CD4-positive, alpha-beta memory T cell (primary cell): ENCODE results near the gene TBC1D32. TPM values are rescaled to one million over a fixed set of nuclear protein-coding genes. Genes with fewer than 3 reads are reported as not detected.
"Not testable (repeated sequence)": the region's sequence is repeated elsewhere in the genome, so short reads cannot be mapped to it uniquely, and the experiment has no call there.

ENCODE experiments used
- CTCF ChIA-PET: fragments of 350-600 bp; sonication (Branson Sonifier 250); formaldehyde crosslinking; loops from one replicate; lab custom pipeline; 2021; ENCODE audit warnings: inconsistent platforms; ENCODE audit not compliant: partially characterized antibody; lab: Charles Lee
- POLR2A ChIA-PET: fragments of 350-600 bp; sonication (Branson Sonifier 250); formaldehyde crosslinking; loops from one replicate; lab custom pipeline; 2021; ENCODE audit not compliant: partially characterized antibody; lab: Charles Lee
- DNase-seq, 5 donors: peaks; one replicate each; pipeline versions ENCODE4 v3.0.0 to v3.0.0-alpha.2; 2020 to 2022; ENCODE audit warnings: mixed read lengths in 1 of 5
- H3K27ac ChIP-seq: one replicate; pipeline ENCODE4 v1.7.0; 2013; ENCODE audit warnings: low read depth, low read length
- H3K27me3 ChIP-seq: 2 replicates; pipeline ENCODE4 v1.7.0; 2013; ENCODE audit warnings: mild to moderate bottlenecking, low read length, moderate library complexity; ENCODE audit not compliant: insufficient read depth
- H3K36me3 ChIP-seq: 2 replicates; pipeline ENCODE4 v1.7.0; 2013; ENCODE audit warnings: mild to moderate bottlenecking, low read length, moderate library complexity; ENCODE audit not compliant: insufficient read depth
- H3K4me1 ChIP-seq: 2 replicates; pipeline ENCODE4 v1.7.0; 2013; ENCODE audit warnings: mild to moderate bottlenecking, low read length, moderate library complexity; ENCODE audit not compliant: insufficient read depth
- H3K4me3 ChIP-seq, 2 donors: one replicate each; pipeline ENCODE4 v1.7.0; 2013; ENCODE audit warnings: low read length in 2 of 2, mild to moderate bottlenecking in 1 of 2
- H3K9me3 ChIP-seq, 2 donors: one replicate each; pipeline ENCODE4 v1.7.0; 2013; ENCODE audit warnings: low read length in 2 of 2, control low read depth in 1 of 2; ENCODE audit not compliant: control insufficient read depth in 1 of 2
- H3K27ac Mint-ChIP-seq, 7 donors: one replicate each; pipeline ENCODE4 v1.8.0; 2020 to 2021; ENCODE audit warnings: mixed read lengths in 7 of 7, mild to moderate bottlenecking in 6 of 7, inconsistent platforms in 3 of 7, moderate library complexity in 3 of 7
- H3K27me3 Mint-ChIP-seq, 2 donors: one replicate each; pipeline ENCODE4 v1.8.0; 2020 to 2021; ENCODE audit warnings: mixed read lengths in 2 of 2
- H3K36me3 Mint-ChIP-seq, 2 donors: one replicate each; pipeline ENCODE4 v1.8.0; 2020 to 2021; ENCODE audit warnings: mixed read lengths in 2 of 2, inconsistent platforms in 1 of 2, mild to moderate bottlenecking in 1 of 2
- H3K4me1 Mint-ChIP-seq, 4 donors: one replicate each; pipeline ENCODE4 v1.8.0; 2020 to 2021; ENCODE audit warnings: mixed read lengths in 4 of 4, mild to moderate bottlenecking in 1 of 4
- H3K4me3 Mint-ChIP-seq, 8 donors: one replicate each; pipeline ENCODE4 v1.8.0; 2020 to 2021; ENCODE audit warnings: mixed read lengths in 8 of 8, mild to moderate bottlenecking in 7 of 8, moderate library complexity in 6 of 8, inconsistent platforms in 3 of 8
- H3K9me3 Mint-ChIP-seq, 8 donors: one replicate each; pipeline ENCODE4 v1.8.0; 2020 to 2021; ENCODE audit warnings: mixed read lengths in 8 of 8, mild to moderate bottlenecking in 5 of 8, inconsistent platforms in 3 of 8, moderate library complexity in 1 of 8
- intact Hi-C: fragments of 100-400 bp; cut with micrococcal nuclease; formaldehyde crosslinking; loops from one replicate; pipeline ENCODE4 v1.15.1; 2023
- polyA plus RNA-seq, 2 donors: library from polyadenylated mRNA; unstranded; fragments of 300-500 nt; fragmentation: Illumina TruSeq; gene quantifications; one replicate each; pipeline ENCODE4 v1.2.3, GENCODE V29; 2021
- total RNA-seq, 2 experiments: library from RNA; stranded (reverse); gene quantifications; one replicate each; pipeline ENCODE4 v1.2.3, GENCODE V29; 2021

The TBC1D32 gene
- total and polyA plus RNA-seq, 4 experiments from 2014 or later, result 5.5 to 13.2 (median 11.2) TPM; not detected in 1

DNA sequence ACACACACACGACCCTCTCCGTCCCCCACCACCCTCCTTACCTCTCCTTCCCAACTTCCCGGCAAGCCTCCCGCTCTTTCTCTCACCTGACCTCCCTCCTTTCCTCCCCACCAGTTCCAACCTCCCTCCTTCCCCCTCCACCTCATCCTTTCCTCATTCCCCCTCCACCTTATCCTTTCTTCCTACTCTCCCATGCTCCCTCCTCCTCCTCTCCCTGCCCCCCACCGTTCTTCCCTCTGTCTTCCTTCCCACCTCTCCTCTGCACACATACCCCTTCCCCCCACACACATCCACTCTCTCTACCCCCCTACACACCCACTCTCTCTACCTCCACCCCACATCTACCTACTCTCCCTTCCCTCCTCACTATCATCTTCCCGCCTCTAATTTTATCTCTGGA, 144.2 kb downstream of the TBC1D32 start:
- Histone ChIP-seq H3K36me3 (no peaks in the 10 kb centered on the region), H3K4me1 (no peaks in the 10 kb centered on the region), H3K4me3 (no peak overlapping the region), H3K27me3 (no peaks in the 10 kb centered on the region), H3K9me3 (no peaks in the 10 kb centered on the region), H3K27ac (no peak overlapping the region)
- H3K27ac Mint-ChIP-seq, result peak overlapping the region in 1 of 7 donors; percentile 19
- DNase-seq, result no peak
- ChIA-PET CTCF (no interaction called here), POLR2A (no interaction called here)
- H3K4me1 Mint-ChIP-seq, result no peaks in the 10 kb centered on the region
- no peak overlapping the region for H3K4me3 Mint-ChIP-seq
- intact Hi-C loops, result no loop called here
- H3K27me3 Mint-ChIP-seq, result no peaks in the 10 kb centered on the region
- peaks cover 3 to 16% of the 10 kb centered on the region in 2 donors for H3K36me3 Mint-ChIP-seq
- H3K9me3 Mint-ChIP-seq, result no peaks in the 10 kb centered on the region

DNA sequence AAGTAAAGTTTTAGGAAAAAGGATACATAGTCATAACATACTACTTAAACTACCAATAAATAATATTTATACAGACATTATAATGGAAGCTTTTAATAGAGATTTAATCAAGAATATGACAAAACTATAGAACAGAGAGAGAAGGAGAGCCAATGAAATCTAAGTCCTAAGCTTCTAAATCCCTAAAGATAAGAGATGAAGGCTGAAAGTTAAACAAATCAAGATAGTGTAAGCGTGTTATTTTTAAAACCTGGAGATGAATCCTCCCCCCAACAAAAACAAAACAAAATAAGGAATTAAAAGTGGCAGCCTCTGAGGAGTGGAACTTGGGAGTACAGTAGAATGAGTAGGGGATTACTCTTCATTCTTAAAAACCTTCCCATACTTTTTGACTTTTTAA, 145.9 kb downstream of the TBC1D32 start:
- peaks cover 3 to 20% of the 10 kb centered on the region in 2 donors for H3K36me3 Mint-ChIP-seq
- ChIA-PET CTCF (no interaction called here), POLR2A (interaction anchor here (0.6 kb wide), 1 partner anchor 52 kb away, joined by 4 read pairs; no protein-coding TSS in a partner anchor)
- no peak overlapping the region for H3K4me3 Mint-ChIP-seq
- no peaks in the 10 kb centered on the region for H3K9me3 Mint-ChIP-seq
- no peaks in the 10 kb centered on the region for H3K27me3 Mint-ChIP-seq
- H3K4me3 ChIP-seq, result no peak overlapping the region
- H3K4me1 Mint-ChIP-seq, result no peaks in the 10 kb centered on the region
- intact Hi-C loops, result no loop called here
- H3K27ac ChIP-seq, result no peak overlapping the region
- DNase-seq, result no peak
- no peaks in the 10 kb centered on the region for H3K27me3 ChIP-seq
- no peaks in the 10 kb centered on the region for H3K4me1 ChIP-seq
- no peaks in the 10 kb centered on the region for H3K9me3 ChIP-seq
- no peaks in the 10 kb centered on the region for H3K36me3 ChIP-seq
- H3K27ac Mint-ChIP-seq, result no peak overlapping the region

DNA sequence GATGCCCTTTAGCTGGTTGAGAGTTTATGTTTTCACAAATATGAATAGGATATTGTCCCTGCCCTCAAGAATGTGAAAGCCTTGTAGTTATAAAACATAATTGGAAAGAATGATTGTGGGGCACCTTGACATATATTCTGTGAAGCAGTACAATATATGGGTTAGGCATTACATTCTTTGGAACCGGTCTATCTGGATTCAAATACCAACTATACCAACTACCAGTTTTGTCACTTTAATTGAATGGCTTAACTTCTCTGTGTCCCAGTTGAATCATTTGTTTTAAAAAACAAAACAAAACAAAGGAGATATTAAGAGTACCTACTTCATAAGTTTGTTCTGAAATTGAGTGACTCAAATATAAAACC, 146.5 kb downstream of the TBC1D32 start:
- POLR2A ChIA-PET, result interaction anchor here (0.6 kb wide), 1 partner anchor 53 kb away, joined by 4 read pairs; no protein-coding TSS in a partner anchor
- Mint-ChIP-seq H3K36me3 (peaks cover 3 to 15% of the 10 kb centered on the region in 2 donors), H3K4me3 (no peak overlapping the region), H3K27me3 (no peaks in the 10 kb centered on the region), H3K9me3 (no peaks in the 10 kb centered on the region), H3K27ac (peak overlapping the region in 1 of 7 donors; percentile 14), H3K4me1 (no peaks in the 10 kb centered on the region)
- Histone ChIP-seq H3K27ac (no peak overlapping the region), H3K4me1 (no peaks in the 10 kb centered on the region), H3K9me3 (no peaks in the 10 kb centered on the region), H3K4me3 (no peak overlapping the region), H3K27me3 (no peaks in the 10 kb centered on the region), H3K36me3 (no peaks in the 10 kb centered on the region)
- CTCF ChIA-PET, result no interaction called here
- DNase-seq, result no peak
- intact Hi-C loops, result no loop called here

GRCh38 chr6:121187200-121187832, 147.0 kb downstream of the TBC1D32 start:
- CTCF ChIA-PET, result no interaction called here
- Mint-ChIP-seq H3K4me1 (no peaks in the 10 kb centered on the region), H3K27me3 (no peaks in the 10 kb centered on the region), H3K4me3 (no peak overlapping the region), H3K27ac (no peak overlapping the region), H3K9me3 (no peaks in the 10 kb centered on the region), H3K36me3 (peaks cover 2 to 10% of the 10 kb centered on the region in 2 donors)
- no peaks in the 10 kb centered on the region for H3K9me3 ChIP-seq
- H3K27me3 ChIP-seq, result no peaks in the 10 kb centered on the region
- POLR2A ChIA-PET, result no interaction called here
- no peak overlapping the region for H3K27ac ChIP-seq
- no peak for DNase-seq
- H3K4me3 ChIP-seq, result no peak overlapping the region
- intact Hi-C loops, result no loop called here
- H3K4me1 ChIP-seq, result no peaks in the 10 kb centered on the region
- H3K36me3 ChIP-seq, result no peaks in the 10 kb centered on the region

DNA sequence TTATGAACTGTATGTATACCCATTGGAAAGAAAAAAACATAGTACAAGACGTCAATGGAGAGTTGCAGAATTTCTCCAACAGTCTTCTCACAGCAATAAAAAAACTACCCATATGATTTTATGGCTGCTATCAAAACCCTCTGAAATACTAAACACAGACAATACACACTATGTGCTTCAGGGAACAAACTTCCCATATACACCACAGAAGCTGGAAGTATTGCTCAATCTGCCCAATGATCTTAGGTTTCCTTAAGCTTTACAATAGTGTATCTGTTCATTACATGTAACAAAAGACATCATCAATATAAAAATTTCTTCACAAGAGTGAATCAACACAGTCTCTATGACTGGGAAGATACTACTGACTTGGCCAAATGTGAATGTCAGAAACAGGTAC, 150.5 kb downstream of the TBC1D32 start:
- Histone ChIP-seq H3K4me3 (no peak overlapping the region), H3K4me1 (no peaks in the 10 kb centered on the region), H3K27me3 (no peaks in the 10 kb centered on the region), H3K27ac (no peak overlapping the region), H3K9me3 (no peaks in the 10 kb centered on the region), H3K36me3 (no peaks in the 10 kb centered on the region)
- Mint-ChIP-seq H3K4me3 (no peak overlapping the region), H3K27ac (no peak overlapping the region), H3K4me1 (no peaks in the 10 kb centered on the region), H3K27me3 (no peaks in the 10 kb centered on the region), H3K9me3 (peaks cover 0 to 9% (median 6%) of the 10 kb centered on the region in 8 donors), H3K36me3 (peaks cover 16 to 30% of the 10 kb centered on the region in 2 donors)
- intact Hi-C loops, result no loop called here
- POLR2A ChIA-PET, result no interaction called here
- no peak for DNase-seq
- CTCF ChIA-PET, result no interaction called here

DNA sequence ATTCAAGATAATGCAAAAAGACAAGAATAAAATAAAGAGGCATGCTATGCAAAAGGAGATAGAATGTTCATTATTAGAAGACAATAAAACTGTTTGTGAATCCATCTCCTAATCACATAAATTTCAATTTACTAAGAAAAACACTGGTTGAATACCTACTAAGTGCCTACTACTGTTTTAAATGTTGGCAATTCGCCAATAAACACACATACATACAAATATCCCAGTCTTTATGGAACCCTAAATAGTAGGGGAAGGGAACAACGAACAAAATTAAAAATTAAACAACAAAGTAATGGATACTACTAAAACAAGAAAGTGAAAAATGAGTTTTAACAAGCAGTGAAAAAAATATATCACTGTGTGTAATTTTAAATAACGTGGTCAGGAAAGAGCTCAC, 158.5 kb downstream of the TBC1D32 start:
- Histone ChIP-seq H3K4me1 (no peaks in the 10 kb centered on the region), H3K9me3 (no peaks in the 10 kb centered on the region), H3K36me3 (no peaks in the 10 kb centered on the region), H3K4me3 (no peak overlapping the region), H3K27ac (no peak overlapping the region), H3K27me3 (no peaks in the 10 kb centered on the region)
- intact Hi-C loops, result no loop called here
- Mint-ChIP-seq H3K9me3 (peaks cover 0 to 7% (median 4%) of the 10 kb centered on the region in 8 donors), H3K4me1 (no peaks in the 10 kb centered on the region), H3K27me3 (no peaks in the 10 kb centered on the region), H3K36me3 (peaks cover 23 to 42% of the 10 kb centered on the region in 2 donors), H3K27ac (no peak overlapping the region), H3K4me3 (no peak overlapping the region)
- ChIA-PET CTCF (no interaction called here), POLR2A (no interaction called here)
- DNase-seq, result no peak

DNA sequence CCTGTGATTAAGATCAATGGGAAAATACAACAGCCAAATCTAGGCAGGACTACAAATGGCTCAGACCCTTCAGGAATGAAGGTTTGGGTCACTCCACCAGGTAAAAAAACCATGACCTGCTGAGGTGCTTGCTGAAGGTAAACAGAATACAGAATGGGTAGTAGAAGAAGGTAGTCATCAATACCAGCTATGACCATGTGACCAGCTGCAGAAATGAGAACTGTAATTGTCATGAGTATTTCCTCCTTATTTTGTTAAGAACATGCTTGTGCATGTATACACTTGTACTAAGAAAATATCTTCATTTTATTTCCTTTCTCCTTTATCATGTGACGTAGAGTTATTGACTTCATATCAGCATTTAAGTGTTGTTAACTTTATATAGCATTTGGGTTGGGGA, 161.8 kb downstream of the TBC1D32 start:
- H3K4me3 ChIP-seq, H3K27me3 Mint-ChIP-seq, H3K4me1 ChIP-seq, H3K27ac ChIP-seq, H3K4me1 Mint-ChIP-seq, H3K27me3 ChIP-seq, POLR2A ChIA-PET, intact Hi-C loops, DNase-seq, H3K27ac Mint-ChIP-seq, H3K36me3 ChIP-seq, H3K4me3 Mint-ChIP-seq, CTCF ChIA-PET, H3K9me3 Mint-ChIP-seq, H3K9me3 ChIP-seq: not testable (repeated sequence)
- peaks cover 11 to 34% of the 10 kb centered on the region in 2 donors for H3K36me3 Mint-ChIP-seq
